ENCODE data around the gene TSEN15.

TSEN15 gene

DNA sequence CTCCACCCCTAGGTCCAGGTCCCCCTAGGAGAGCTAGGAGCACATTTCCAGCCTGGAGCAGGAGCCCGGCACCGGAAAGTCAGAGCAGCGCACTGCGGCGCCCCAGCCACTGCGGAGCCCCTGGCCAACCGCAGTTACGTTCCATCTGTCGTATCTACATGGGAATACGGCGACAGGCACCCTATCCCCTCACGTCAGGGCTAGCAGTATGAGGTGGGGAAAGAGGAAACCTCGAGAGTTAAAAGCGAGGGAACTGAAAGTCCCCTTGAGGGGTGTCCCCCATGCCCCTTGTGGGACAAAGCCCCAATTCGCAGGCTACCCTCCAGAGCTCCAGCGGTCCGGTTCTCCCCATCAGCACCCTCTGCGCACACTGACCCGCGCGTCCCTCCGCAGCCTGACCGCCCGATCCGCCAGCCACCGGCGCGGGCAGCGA lies 15.0 kb upstream of the TSEN15 start (continued):
- TF ChIP-seq ZNF274 (IDR thresholded peaks at IDR 0.05; ENCODE audit: low read length) = no peak
- no peak for TF ChIP-seq ZNF274 (tag by site-specific recombination; IDR thresholded peaks at IDR 0.05; ENCODE audit: borderline replicate concordance)
- no peak; the same call in 1 of the 2 replicates for TF ChIP-seq GLIS2 (tag by site-specific recombination; IDR thresholded peaks at IDR 0.05)
- TF ChIP-seq, protein P1, sequence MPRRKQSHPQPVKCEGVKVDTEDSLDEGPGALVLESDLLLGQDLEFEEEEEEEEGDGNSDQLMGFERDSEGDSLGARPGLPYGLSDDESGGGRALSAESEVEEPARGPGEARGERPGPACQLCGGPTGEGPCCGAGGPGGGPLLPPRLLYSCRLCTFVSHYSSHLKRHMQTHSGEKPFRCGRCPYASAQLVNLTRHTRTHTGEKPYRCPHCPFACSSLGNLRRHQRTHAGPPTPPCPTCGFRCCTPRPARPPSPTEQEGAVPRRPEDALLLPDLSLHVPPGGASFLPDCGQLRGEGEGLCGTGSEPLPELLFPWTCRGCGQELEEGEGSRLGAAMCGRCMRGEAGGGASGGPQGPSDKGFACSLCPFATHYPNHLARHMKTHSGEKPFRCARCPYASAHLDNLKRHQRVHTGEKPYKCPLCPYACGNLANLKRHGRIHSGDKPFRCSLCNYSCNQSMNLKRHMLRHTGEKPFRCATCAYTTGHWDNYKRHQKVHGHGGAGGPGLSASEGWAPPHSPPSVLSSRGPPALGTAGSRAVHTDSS (tag by site-specific recombination; IDR thresholded peaks at IDR 0.05) = no peak
- no peak for TF ChIP-seq ZIC2 (tag by site-specific recombination; IDR thresholded peaks at IDR 0.05)
- TF ChIP-seq, protein P2, sequence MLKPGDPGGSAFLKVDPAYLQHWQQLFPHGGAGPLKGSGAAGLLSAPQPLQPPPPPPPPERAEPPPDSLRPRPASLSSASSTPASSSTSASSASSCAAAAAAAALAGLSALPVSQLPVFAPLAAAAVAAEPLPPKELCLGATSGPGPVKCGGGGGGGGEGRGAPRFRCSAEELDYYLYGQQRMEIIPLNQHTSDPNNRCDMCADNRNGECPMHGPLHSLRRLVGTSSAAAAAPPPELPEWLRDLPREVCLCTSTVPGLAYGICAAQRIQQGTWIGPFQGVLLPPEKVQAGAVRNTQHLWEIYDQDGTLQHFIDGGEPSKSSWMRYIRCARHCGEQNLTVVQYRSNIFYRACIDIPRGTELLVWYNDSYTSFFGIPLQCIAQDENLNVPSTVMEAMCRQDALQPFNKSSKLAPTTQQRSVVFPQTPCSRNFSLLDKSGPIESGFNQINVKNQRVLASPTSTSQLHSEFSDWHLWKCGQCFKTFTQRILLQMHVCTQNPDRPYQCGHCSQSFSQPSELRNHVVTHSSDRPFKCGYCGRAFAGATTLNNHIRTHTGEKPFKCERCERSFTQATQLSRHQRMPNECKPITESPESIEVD (tag by site-specific recombination; IDR thresholded peaks at IDR 0.05) = no peak
- TF ChIP-seq, protein P3, sequence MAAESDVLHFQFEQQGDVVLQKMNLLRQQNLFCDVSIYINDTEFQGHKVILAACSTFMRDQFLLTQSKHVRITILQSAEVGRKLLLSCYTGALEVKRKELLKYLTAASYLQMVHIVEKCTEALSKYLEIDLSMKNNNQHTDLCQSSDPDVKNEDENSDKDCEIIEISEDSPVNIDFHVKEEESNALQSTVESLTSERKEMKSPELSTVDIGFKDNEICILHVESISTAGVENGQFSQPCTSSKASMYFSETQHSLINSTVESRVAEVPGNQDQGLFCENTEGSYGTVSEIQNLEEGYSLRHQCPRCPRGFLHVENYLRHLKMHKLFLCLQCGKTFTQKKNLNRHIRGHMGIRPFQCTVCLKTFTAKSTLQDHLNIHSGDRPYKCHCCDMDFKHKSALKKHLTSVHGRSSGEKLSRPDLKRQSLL (tag by site-specific recombination; IDR thresholded peaks at IDR 0.05) = peak; percentile 68
- no peak for TF ChIP-seq ZFP41 (tag by site-specific recombination; IDR thresholded peaks at IDR 0.05; ENCODE audit: borderline replicate concordance)
- peak; percentile 79; the same call in 1 of the 2 replicates for TF ChIP-seq ZBTB48 (tag by site-specific recombination; IDR thresholded peaks at IDR 0.05)
- TF ChIP-seq OVOL3 (tag by site-specific recombination; IDR thresholded peaks at IDR 0.05) = no peak
- no peak for TF ChIP-seq KLF10 (tag by site-specific recombination; IDR thresholded peaks at IDR 0.05)
- TF ChIP-seq, protein P4, sequence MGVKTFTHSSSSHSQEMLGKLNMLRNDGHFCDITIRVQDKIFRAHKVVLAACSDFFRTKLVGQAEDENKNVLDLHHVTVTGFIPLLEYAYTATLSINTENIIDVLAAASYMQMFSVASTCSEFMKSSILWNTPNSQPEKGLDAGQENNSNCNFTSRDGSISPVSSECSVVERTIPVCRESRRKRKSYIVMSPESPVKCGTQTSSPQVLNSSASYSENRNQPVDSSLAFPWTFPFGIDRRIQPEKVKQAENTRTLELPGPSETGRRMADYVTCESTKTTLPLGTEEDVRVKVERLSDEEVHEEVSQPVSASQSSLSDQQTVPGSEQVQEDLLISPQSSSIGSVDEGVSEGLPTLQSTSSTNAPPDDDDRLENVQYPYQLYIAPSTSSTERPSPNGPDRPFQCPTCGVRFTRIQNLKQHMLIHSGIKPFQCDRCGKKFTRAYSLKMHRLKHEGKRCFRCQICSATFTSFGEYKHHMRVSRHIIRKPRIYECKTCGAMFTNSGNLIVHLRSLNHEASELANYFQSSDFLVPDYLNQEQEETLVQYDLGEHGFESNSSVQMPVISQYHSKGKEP (tag by site-specific recombination; IDR thresholded peaks at IDR 0.05) = no peak
- TF ChIP-seq, protein P5, sequence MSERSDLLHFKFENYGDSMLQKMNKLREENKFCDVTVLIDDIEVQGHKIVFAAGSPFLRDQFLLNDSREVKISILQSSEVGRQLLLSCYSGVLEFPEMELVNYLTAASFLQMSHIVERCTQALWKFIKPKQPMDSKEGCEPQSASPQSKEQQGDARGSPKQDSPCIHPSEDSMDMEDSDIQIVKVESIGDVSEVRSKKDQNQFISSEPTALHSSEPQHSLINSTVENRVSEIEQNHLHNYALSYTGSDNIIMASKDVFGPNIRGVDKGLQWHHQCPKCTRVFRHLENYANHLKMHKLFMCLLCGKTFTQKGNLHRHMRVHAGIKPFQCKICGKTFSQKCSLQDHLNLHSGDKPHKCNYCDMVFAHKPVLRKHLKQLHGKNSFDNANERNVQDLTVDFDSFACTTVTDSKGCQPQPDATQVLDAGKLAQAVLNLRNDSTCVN (tag by site-specific recombination; optimal IDR thresholded peaks at IDR 0.05) = peak; percentile 46
- TF ChIP-seq ZNF548 (tag by site-specific recombination; IDR thresholded peaks at IDR 0.05) = no peak
- no peak for TF ChIP-seq ZNF707 (tag by site-specific recombination; IDR thresholded peaks at IDR 0.05)
- TF ChIP-seq MZF1 (tag by site-specific recombination; IDR thresholded peaks at IDR 0.05; ENCODE audit: borderline replicate concordance) = 0 out of 2 replicates have a peak, but pooled peaks have one; percentile 35
- TF ChIP-seq ZNF621 (tag by site-specific recombination; IDR thresholded peaks at IDR 0.05) = no peak
- TF ChIP-seq ZNF350 (tag by site-specific recombination; IDR thresholded peaks at IDR 0.05) = no peak
- TF ChIP-seq, protein P6, sequence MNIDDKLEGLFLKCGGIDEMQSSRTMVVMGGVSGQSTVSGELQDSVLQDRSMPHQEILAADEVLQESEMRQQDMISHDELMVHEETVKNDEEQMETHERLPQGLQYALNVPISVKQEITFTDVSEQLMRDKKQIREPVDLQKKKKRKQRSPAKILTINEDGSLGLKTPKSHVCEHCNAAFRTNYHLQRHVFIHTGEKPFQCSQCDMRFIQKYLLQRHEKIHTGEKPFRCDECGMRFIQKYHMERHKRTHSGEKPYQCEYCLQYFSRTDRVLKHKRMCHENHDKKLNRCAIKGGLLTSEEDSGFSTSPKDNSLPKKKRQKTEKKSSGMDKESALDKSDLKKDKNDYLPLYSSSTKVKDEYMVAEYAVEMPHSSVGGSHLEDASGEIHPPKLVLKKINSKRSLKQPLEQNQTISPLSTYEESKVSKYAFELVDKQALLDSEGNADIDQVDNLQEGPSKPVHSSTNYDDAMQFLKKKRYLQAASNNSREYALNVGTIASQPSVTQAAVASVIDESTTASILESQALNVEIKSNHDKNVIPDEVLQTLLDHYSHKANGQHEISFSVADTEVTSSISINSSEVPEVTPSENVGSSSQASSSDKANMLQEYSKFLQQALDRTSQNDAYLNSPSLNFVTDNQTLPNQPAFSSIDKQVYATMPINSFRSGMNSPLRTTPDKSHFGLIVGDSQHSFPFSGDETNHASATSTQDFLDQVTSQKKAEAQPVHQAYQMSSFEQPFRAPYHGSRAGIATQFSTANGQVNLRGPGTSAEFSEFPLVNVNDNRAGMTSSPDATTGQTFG (tag by site-specific recombination; IDR thresholded peaks at IDR 0.05; ENCODE audit: borderline replicate concordance) = no peak
- TF ChIP-seq ZNF112 (tag by site-specific recombination; IDR thresholded peaks at IDR 0.05) = no peak
- TF ChIP-seq ZSCAN23 (tag by site-specific recombination; IDR thresholded peaks at IDR 0.05) = no peak
- TF ChIP-seq ZNF335 (tag by site-specific recombination; conservative IDR thresholded peaks at IDR 0.05) = peak; percentile 84
- no peak for TF ChIP-seq ZNF202 (tag by site-specific recombination; IDR thresholded peaks at IDR 0.05; ENCODE audit: borderline replicate concordance)

Measured in HEK293 (cell line).